Measurements from ENCODE around the gene TBC1D1.

- no peak for TF ChIP-seq ZNF335 (tag by site-specific recombination; conservative IDR thresholded peaks at IDR 0.05)
- no peak for TF ChIP-seq RBAK (tag by site-specific recombination; IDR thresholded peaks at IDR 0.05)
- no peak for TF ChIP-seq ZNF629 (tag by site-specific recombination; IDR thresholded peaks at IDR 0.05)
- TF ChIP-seq ZNF2 (tag by site-specific recombination; IDR thresholded peaks at IDR 0.05) = no peak
- no peak for TF ChIP-seq ZNF561 (tag by site-specific recombination; IDR thresholded peaks at IDR 0.05; ENCODE audit: borderline replicate concordance)
- no peak for TF ChIP-seq CTCF (tag by site-specific recombination; IDR thresholded peaks at IDR 0.05)
- no peak for TF ChIP-seq KLF1 (tag by site-specific recombination; IDR thresholded peaks at IDR 0.05)
- no peak for TF ChIP-seq KLF16 (tag by site-specific recombination; IDR thresholded peaks at IDR 0.05)
- no peak for TF ChIP-seq ZNF830 (tag by site-specific recombination; IDR thresholded peaks at IDR 0.05; ENCODE audit: low read depth)
- TF ChIP-seq MZF1 (tag by site-specific recombination; IDR thresholded peaks at IDR 0.05; ENCODE audit: borderline replicate concordance) = no peak
Measured at GRCh38 chr4:37988670-37989069, 97.8 kb downstream of the TBC1D1 start.
